Transverse colon (tissue), 4 donors: Measurements from ENCODE around the gene AADACL3.

Experiments
- POLR2AphosphoS5 ChIP-seq, 3 donors: sonication (generic); formaldehyde crosslinking; IDR thresholded peaks; one replicate each; pipeline ENCODE4 v1.6.1; 2016; ENCODE audit warnings: antibody characterized with exemption in 3 of 3
- TF ChIP-seq, protein P1 (sequence below), 5 experiments: fragments of 200-600 bp in 3 of 5; fragments of 450-650 bp in 2 of 5; sonication (generic) in 3 of 5; IDR thresholded peaks; 1 replicate in 2 of 5; 2 replicates in 3 of 5; pipeline ENCODE4 v1.5.1; 2016 to 2017; ENCODE audit warnings: antibody characterized with exemption in 5 of 5, inconsistent platforms in 3 of 5, mild to moderate bottlenecking in 2 of 5, moderate library complexity in 1 of 5

DNA sequence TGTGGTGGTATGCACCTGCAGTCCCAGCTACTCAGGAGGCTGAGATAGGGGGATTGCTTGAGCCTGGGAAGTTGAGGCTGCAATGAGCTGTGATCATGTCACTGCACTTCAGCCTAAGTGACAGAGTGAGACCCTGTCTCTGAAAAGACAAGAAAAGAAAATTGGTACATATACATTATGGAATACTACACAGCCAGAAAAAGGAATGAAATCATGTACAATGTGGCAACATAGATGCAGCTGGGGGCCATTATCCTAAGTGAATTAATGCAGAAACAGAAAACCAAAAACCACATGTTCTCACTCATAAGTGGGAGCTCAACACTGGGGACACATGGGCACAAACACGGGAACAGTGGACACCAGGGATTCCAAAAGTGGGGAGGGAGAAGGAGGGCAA lies 23.0 kb downstream of the AADACL3 start:
- TF ChIP-seq, protein P1, sequence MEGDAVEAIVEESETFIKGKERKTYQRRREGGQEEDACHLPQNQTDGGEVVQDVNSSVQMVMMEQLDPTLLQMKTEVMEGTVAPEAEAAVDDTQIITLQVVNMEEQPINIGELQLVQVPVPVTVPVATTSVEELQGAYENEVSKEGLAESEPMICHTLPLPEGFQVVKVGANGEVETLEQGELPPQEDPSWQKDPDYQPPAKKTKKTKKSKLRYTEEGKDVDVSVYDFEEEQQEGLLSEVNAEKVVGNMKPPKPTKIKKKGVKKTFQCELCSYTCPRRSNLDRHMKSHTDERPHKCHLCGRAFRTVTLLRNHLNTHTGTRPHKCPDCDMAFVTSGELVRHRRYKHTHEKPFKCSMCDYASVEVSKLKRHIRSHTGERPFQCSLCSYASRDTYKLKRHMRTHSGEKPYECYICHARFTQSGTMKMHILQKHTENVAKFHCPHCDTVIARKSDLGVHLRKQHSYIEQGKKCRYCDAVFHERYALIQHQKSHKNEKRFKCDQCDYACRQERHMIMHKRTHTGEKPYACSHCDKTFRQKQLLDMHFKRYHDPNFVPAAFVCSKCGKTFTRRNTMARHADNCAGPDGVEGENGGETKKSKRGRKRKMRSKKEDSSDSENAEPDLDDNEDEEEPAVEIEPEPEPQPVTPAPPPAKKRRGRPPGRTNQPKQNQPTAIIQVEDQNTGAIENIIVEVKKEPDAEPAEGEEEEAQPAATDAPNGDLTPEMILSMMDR (IDR thresholded peaks at IDR 0.05), result no peak
- TF ChIP-seq POLR2AphosphoS5 (IDR thresholded peaks at IDR 0.05), result no peak
